Measurements from ENCODE around the gene IRF3. TPM values are rescaled to one million over a fixed set of nuclear protein-coding genes. Genes with fewer than 3 reads are reported as not detected.
A peak's percentile ranks its signal among the peaks of the same experiment; 100 is the strongest.

IRF3 gene
- total RNA-seq, 4 donors from 2014 or later, result 8.2 to 106 (median 63.9) TPM

DNA sequence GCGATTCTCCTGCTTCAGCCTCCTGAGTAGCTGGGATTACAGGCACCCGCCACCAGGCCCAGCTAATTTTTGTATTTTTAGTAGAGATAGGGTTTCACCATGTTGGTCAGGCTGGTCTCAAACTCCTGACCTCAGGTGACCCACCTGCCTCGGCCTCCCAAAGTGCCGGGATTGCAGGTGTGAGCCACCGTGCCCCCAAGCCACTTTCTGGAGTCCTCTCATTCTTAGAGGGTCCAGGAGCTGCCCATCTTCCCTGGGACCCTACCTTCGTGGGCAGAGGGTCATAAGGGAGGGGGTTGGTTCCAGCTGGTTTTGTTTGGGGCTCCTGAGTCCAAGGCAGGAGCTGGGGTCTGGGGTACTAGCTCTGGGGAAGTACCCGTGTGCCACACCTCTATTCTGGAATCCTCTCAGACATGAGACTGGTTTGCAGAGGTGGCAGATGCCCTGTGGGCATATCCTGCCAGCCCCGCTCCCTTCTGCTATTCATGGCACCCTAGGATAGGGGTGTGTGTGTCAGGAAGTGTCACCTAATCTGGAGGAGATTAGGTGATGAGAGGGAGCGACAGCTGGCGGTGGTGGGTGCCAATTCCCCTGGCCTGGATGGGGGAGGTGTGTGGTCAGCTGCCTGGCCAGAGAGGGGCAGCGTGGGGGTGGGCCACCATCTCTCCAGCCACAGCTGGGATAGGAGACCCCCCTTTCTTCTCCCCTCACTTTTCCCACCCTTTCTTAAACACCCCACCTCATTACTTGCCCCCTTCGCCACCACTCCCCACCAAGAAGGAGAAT, 13.5 kb upstream of the IRF3 start:
- no peak overlapping the region for H3K4me3 ChIP-seq
- no peaks in the 10 kb centered on the region for H3K27me3 ChIP-seq
- H3K27ac ChIP-seq, result peak overlapping the region; percentile 65 to 85
- peak in 1 of 2 donors; percentile 13 for DNase-seq
- intact Hi-C loops (cut with DNase I; ENCODE audit: low total_unique reads), result no loop called here
- peaks cover 0 to 4% of the 10 kb centered on the region in 2 donors for H3K4me1 ChIP-seq
- H3K36me3 ChIP-seq, result no peaks in the 10 kb centered on the region
- TF ChIP-seq, protein P1, sequence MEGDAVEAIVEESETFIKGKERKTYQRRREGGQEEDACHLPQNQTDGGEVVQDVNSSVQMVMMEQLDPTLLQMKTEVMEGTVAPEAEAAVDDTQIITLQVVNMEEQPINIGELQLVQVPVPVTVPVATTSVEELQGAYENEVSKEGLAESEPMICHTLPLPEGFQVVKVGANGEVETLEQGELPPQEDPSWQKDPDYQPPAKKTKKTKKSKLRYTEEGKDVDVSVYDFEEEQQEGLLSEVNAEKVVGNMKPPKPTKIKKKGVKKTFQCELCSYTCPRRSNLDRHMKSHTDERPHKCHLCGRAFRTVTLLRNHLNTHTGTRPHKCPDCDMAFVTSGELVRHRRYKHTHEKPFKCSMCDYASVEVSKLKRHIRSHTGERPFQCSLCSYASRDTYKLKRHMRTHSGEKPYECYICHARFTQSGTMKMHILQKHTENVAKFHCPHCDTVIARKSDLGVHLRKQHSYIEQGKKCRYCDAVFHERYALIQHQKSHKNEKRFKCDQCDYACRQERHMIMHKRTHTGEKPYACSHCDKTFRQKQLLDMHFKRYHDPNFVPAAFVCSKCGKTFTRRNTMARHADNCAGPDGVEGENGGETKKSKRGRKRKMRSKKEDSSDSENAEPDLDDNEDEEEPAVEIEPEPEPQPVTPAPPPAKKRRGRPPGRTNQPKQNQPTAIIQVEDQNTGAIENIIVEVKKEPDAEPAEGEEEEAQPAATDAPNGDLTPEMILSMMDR (IDR thresholded peaks at IDR 0.05), result no peak
- TF ChIP-seq POLR2A (IDR thresholded peaks at IDR 0.05), result no peak
- H3K9me3 ChIP-seq, result no peaks in the 10 kb centered on the region

GRCh38 chr19:49677901-49678674, 12.4 kb upstream of the IRF3 start:
- no peak for TF ChIP-seq POLR2A (IDR thresholded peaks at IDR 0.05)
- TF ChIP-seq, protein P1 (IDR thresholded peaks at IDR 0.05), result peak; percentile 37 to 62 (median 52)
- peaks cover 0 to 4% of the 10 kb centered on the region in 2 donors for H3K4me1 ChIP-seq
- H3K27ac ChIP-seq, result peak overlapping the region; percentile 85 to 94
- DNase-seq, result peak; percentile 75 to 76
- no peaks in the 10 kb centered on the region for H3K9me3 ChIP-seq
- intact Hi-C loops (cut with DNase I; ENCODE audit: low total_unique reads), result no loop called here
- no peaks in the 10 kb centered on the region for H3K27me3 ChIP-seq
- H3K4me3 ChIP-seq, result peak overlapping the region; percentile 64 to 86
- H3K36me3 ChIP-seq, result no peaks in the 10 kb centered on the region

DNA sequence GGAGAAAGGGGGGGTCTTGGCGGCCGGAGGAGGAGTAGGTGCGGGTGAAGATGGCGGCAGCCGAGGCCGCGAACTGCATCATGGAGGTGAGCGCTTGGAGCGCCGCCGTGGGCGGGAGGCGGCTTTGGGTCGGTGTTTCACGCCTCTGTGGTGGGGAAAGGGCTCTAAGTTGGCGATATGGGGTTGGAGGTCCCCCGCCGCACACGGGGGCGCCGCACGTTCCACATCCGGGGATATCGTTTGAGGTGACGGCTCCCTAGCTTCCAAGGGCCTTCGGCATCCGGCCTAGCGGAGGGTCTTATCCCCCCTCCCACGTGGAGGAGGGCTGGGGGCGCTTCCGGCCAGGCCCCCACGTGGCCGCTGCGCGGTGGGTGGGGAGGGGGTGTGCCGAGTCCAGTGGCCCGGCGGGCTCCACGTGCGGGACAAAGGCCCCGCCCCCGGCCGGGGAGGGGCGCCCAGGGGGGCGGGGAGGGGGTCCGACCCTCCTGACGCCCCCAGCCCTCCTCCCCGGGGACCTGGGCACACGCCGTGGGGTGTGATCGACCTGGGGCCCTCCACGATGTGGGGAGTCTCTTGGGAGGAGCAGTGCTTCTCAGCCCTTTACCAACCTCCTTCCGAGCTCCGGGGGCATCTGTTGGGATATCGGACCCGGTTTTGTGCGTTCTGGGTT, 11.7 kb upstream of the IRF3 start, which contains the start of gene PRMT1:
PRMT1 (plus strand) TSS at position 41 of the 670 bp plus-strand sequence; CDS start at position 51, 10 bp downstream.
- Histone ChIP-seq H3K9me3 (no peaks in the 10 kb centered on the region), H3K4me3 (peak within 1 kb of the TSS; percentile 64 to 86), H3K36me3 (no peaks in the 10 kb centered on the region), H3K27me3 (no peaks in the 10 kb centered on the region), H3K4me1 (peaks cover 0 to 4% of the 10 kb centered on the region in 2 donors), H3K27ac (peak within 1 kb of the TSS; percentile 94 to 95)
- DNase-seq, result no peak
- intact Hi-C loops (cut with DNase I; ENCODE audit: low total_unique reads), result no loop called here
- TF ChIP-seq, protein P1 (IDR thresholded peaks at IDR 0.05), result no peak
- TF ChIP-seq POLR2A (IDR thresholded peaks at IDR 0.05), result peak; percentile 83 to 91

- Histone ChIP-seq H3K27me3 (no peaks in the 10 kb centered on the region), H3K9me3 (no peaks in the 10 kb centered on the region), H3K4me3 (peak overlapping the region; percentile 64 to 86), H3K4me1 (peaks cover 0 to 4% of the 10 kb centered on the region in 2 donors), H3K27ac (peak overlapping the region; percentile 94 to 95), H3K36me3 (no peaks in the 10 kb centered on the region)
- TF ChIP-seq, protein P1 (IDR thresholded peaks at IDR 0.05), result peak in 1 of 4 experiments; percentile 1
- no peak for TF ChIP-seq POLR2A (IDR thresholded peaks at IDR 0.05)
- DNase-seq, result peak; percentile 100
- intact Hi-C loops (cut with DNase I; ENCODE audit: low total_unique reads), result no loop called here
These were observed 11.2 kb upstream of the IRF3 start for GRCh38 chr19:49676784-49677230.
